KMS-11 (cell line): Measurements from ENCODE around the gene CLEC2B.

Source experiments
- H2AFZ ChIP-seq: fragments of 200-600 bp; sonication (generic); 2 replicates; pipeline ENCODE4 v1.6.1; 2016; ENCODE audit warnings: antibody characterized with exemption, mixed run types, low read depth
- H3K27ac ChIP-seq: fragments of 200-600 bp; sonication (generic); 2 replicates; pipeline ENCODE4 v1.6.1; 2016; ENCODE audit warnings: mild to moderate bottlenecking, mixed run types
- H3K27me3 ChIP-seq: fragments of 200-600 bp; sonication (generic); 2 replicates; pipeline ENCODE4 v1.6.1; 2017; ENCODE audit warnings: mild to moderate bottlenecking, low read depth, mixed run types, moderate library complexity; ENCODE audit not compliant: insufficient read depth
- H3K36me3 ChIP-seq: fragments of 200-600 bp; sonication (generic); 2 replicates; pipeline ENCODE4 v1.6.1; 2017; ENCODE audit warnings: mild to moderate bottlenecking, mixed run types; ENCODE audit not compliant: insufficient read depth
- H3K4me1 ChIP-seq: fragments of 200-600 bp; sonication (generic); 2 replicates; pipeline ENCODE4 v1.6.1; 2016; ENCODE audit warnings: mild to moderate bottlenecking, low read depth, mixed run types; ENCODE audit not compliant: poor library complexity, severe bottlenecking
- H3K4me2 ChIP-seq: fragments of 200-600 bp; sonication (generic); 2 replicates; pipeline ENCODE4 v1.7.0; 2016; ENCODE audit warnings: mild to moderate bottlenecking, mixed run types
- H3K4me3 ChIP-seq: fragments of 200-600 bp; sonication (generic); IDR thresholded peaks from 2 replicates; pipeline ENCODE4 v1.6.1; 2017; ENCODE audit warnings: low read depth, low read length, mixed read lengths; ENCODE audit not compliant: insufficient read depth
- H3K79me2 ChIP-seq: fragments of 200-600 bp; sonication (generic); 2 replicates; pipeline ENCODE4 v1.6.1; 2016; ENCODE audit warnings: low read depth, mixed run types; ENCODE audit not compliant: insufficient read depth
- H3K9ac ChIP-seq: fragments of 200-600 bp; sonication (generic); 2 replicates; pipeline ENCODE4 v1.6.1; 2016; ENCODE audit warnings: mild to moderate bottlenecking, mixed run types
- H4K20me1 ChIP-seq: fragments of 200-600 bp; sonication (generic); 2 replicates; pipeline ENCODE4 v1.6.1; 2016; ENCODE audit warnings: mild to moderate bottlenecking, mixed run types; ENCODE audit not compliant: insufficient read depth
- CTCF ChIP-seq: fragments of 200-600 bp; sonication (generic); conservative IDR thresholded peaks from 2 replicates; pipeline ENCODE4 v1.6.1; 2017; ENCODE audit warnings: low read depth, mild to moderate bottlenecking, antibody characterized with exemption, low read length, moderate library complexity, mixed read lengths

Gene CLEC2B

GRCh38 chr12:9888665-9889273 is 19.6 kb upstream of the CLEC2B start:
- Histone ChIP-seq H3K4me3 (no peak overlapping the region), H4K20me1 (no peaks in the 10 kb centered on the region), H3K4me1 (no peaks in the 10 kb centered on the region), H2AFZ (no peak overlapping the region), H3K27ac (no peak overlapping the region), H3K79me2 (no peaks in the 10 kb centered on the region), H3K27me3 (no peaks in the 10 kb centered on the region), H3K4me2 (no peak overlapping the region), H3K36me3 (no peaks in the 10 kb centered on the region), H3K9ac (no peak overlapping the region)
- no peak for TF ChIP-seq CTCF

- Histone ChIP-seq H3K27me3 (no peaks in the 10 kb centered on the region), H2AFZ (no peak overlapping the region), H3K4me2 (no peak overlapping the region), H3K4me3 (no peak overlapping the region), H3K79me2 (no peaks in the 10 kb centered on the region), H3K4me1 (no peaks in the 10 kb centered on the region), H3K36me3 (no peaks in the 10 kb centered on the region), H3K9ac (no peak overlapping the region), H3K27ac (no peak overlapping the region), H4K20me1 (no peaks in the 10 kb centered on the region)
- TF ChIP-seq CTCF, result no peak
Measured at GRCh38 chr12:9883175-9883574, 14.0 kb upstream of the CLEC2B start.

- no peak overlapping the region for H3K4me3 ChIP-seq
- H3K27me3 ChIP-seq, result no peaks in the 10 kb centered on the region
- no peak overlapping the region for H3K27ac ChIP-seq
- no peak overlapping the region for H3K4me2 ChIP-seq
- H3K79me2 ChIP-seq, result no peaks in the 10 kb centered on the region
- no peaks in the 10 kb centered on the region for H3K4me1 ChIP-seq
- no peaks in the 10 kb centered on the region for H3K36me3 ChIP-seq
- H3K9ac ChIP-seq, result no peak overlapping the region
- no peak for TF ChIP-seq CTCF
- no peaks in the 10 kb centered on the region for H4K20me1 ChIP-seq
- no peak overlapping the region for H2AFZ ChIP-seq
Measured at GRCh38 chr12:9881988-9882387, 12.8 kb upstream of the CLEC2B start.

GRCh38 chr12:9881246-9881645 is 12.1 kb upstream of the CLEC2B start, which contains the start of gene KLRF2:
Gene KLRF2 (plus strand): TSS chr12:9881489. CDS start chr12:9881596, 107 bp downstream.
- Histone ChIP-seq H4K20me1 (no peaks in the 10 kb centered on the region), H3K27ac (no peak within 1 kb of the TSS), H3K27me3 (no peaks in the 10 kb centered on the region), H3K79me2 (no peaks in the 10 kb centered on the region), H3K9ac (no peak within 1 kb of the TSS), H2AFZ (no peak within 1 kb of the TSS), H3K36me3 (no peaks in the 10 kb centered on the region), H3K4me1 (no peaks in the 10 kb centered on the region), H3K4me3 (no peak within 1 kb of the TSS), H3K4me2 (no peak within 1 kb of the TSS)
- TF ChIP-seq CTCF, result no peak
